H9 (cell line): ENCODE results near the gene PPIF. TPM values are rescaled to one million over a fixed set of nuclear protein-coding genes. Genes with fewer than 3 reads are reported as not detected.

Experiments
- DNase-seq: peaks from one replicate; pipeline ENCODE4 v3.0.0-alpha.2; 2017
- H2AFZ ChIP-seq: one replicate; pipeline ENCODE4 v1.6.1; 2013; ENCODE audit warnings: mild to moderate bottlenecking, low read length, control low read depth, moderate library complexity
- H2AK5ac ChIP-seq: 2 replicates; pipeline ENCODE4 v1.6.1; 2013; ENCODE audit warnings: low read length, control low read depth, mixed read lengths; ENCODE audit not compliant: insufficient read length
- H2BK120ac ChIP-seq: one replicate; pipeline ENCODE4 v1.6.1; 2013; ENCODE audit warnings: low read depth, mild to moderate bottlenecking, low read length, control low read depth, inconsistent platforms; ENCODE audit not compliant: poor library complexity, severe bottlenecking
- H2BK12ac ChIP-seq: 2 replicates; pipeline ENCODE4 v1.6.1; 2013; ENCODE audit warnings: low read length, control low read depth, mixed read lengths, low read depth; ENCODE audit not compliant: insufficient read length
- H2BK15ac ChIP-seq: 2 replicates; pipeline ENCODE4 v1.6.1; 2013; ENCODE audit warnings: low read depth, low read length, control low read depth
- H2BK20ac ChIP-seq: one replicate; pipeline ENCODE4 v1.6.1; 2013; ENCODE audit warnings: low read depth, mild to moderate bottlenecking, low read length, control low read depth, inconsistent platforms; ENCODE audit not compliant: poor library complexity, severe bottlenecking
- H2BK5ac ChIP-seq: 2 replicates; pipeline ENCODE4 v1.6.1; 2013; ENCODE audit warnings: low read length, control low read depth, mixed read lengths; ENCODE audit not compliant: insufficient read length
- H3K14ac ChIP-seq: 2 replicates; pipeline ENCODE4 v1.6.1; 2013; ENCODE audit warnings: low read length, control low read depth; ENCODE audit not compliant: insufficient read depth
- H3K18ac ChIP-seq: 2 replicates; pipeline ENCODE4 v1.6.1; 2013; ENCODE audit warnings: low read depth, mild to moderate bottlenecking, mixed read lengths, low read length, control low read depth; ENCODE audit not compliant: insufficient read length
- H3K23ac ChIP-seq: 2 replicates; pipeline ENCODE4 v1.6.1; 2013; ENCODE audit warnings: low read length, control low read depth, mixed read lengths, low read depth; ENCODE audit not compliant: insufficient read length
- H3K23me2 ChIP-seq: 2 replicates; pipeline ENCODE4 v1.6.1; 2013; ENCODE audit warnings: low read depth, mild to moderate bottlenecking, mixed read lengths, low read length, control low read depth; ENCODE audit not compliant: insufficient read length, poor library complexity, severe bottlenecking
- H3K27ac ChIP-seq: 2 replicates; pipeline ENCODE4 v1.5.1; 2013; ENCODE audit warnings: low read length, control low read depth, mixed read lengths, low read depth; ENCODE audit not compliant: insufficient read length
- H3K27me3 ChIP-seq: 2 replicates; pipeline ENCODE4 v1.6.1; 2013; ENCODE audit warnings: low read length, control low read depth, inconsistent platforms; ENCODE audit not compliant: insufficient read depth
- H3K4ac ChIP-seq: 2 replicates; pipeline ENCODE4 v1.6.1; 2013; ENCODE audit warnings: low read depth, mild to moderate bottlenecking, control low read depth, inconsistent platforms, low read length, moderate library complexity
- H3K4me1 ChIP-seq: 2 replicates; pipeline ENCODE4 v1.6.1; 2013; ENCODE audit warnings: low read length, control low read depth, inconsistent platforms; ENCODE audit not compliant: insufficient read depth
- H3K4me2 ChIP-seq: 2 replicates; pipeline ENCODE4 v1.6.1; 2013; ENCODE audit warnings: low read length, control low read depth, mixed read lengths; ENCODE audit not compliant: insufficient read length, insufficient read depth
- H3K56ac ChIP-seq: 2 replicates; pipeline ENCODE4 v1.6.1; 2013; ENCODE audit warnings: low read depth, mild to moderate bottlenecking, mixed read lengths, low read length, control low read depth; ENCODE audit not compliant: insufficient read length
- H3K79me1 ChIP-seq: 2 replicates; pipeline ENCODE4 v1.6.1; 2013; ENCODE audit warnings: low read depth, mild to moderate bottlenecking, moderate library complexity, low read length, control low read depth, inconsistent platforms; ENCODE audit not compliant: insufficient read depth, poor library complexity, severe bottlenecking
- H3K79me2 ChIP-seq: 2 replicates; pipeline ENCODE4 v1.6.1; 2013; ENCODE audit warnings: low read length, control low read depth, inconsistent platforms; ENCODE audit not compliant: insufficient read depth
- H3K9ac ChIP-seq: 2 replicates; pipeline ENCODE4 v1.6.1; 2013; ENCODE audit warnings: low read length, control low read depth, mixed read lengths; ENCODE audit not compliant: insufficient read length; ENCODE audit errors: extremely low read depth
- H3K9me3 ChIP-seq: one replicate; pipeline ENCODE4 v1.6.1; 2013; ENCODE audit warnings: low read depth, low read length, inconsistent platforms; ENCODE audit not compliant: control insufficient read depth
- H3T11ph ChIP-seq: one replicate; pipeline ENCODE4 v1.6.1; 2013; ENCODE audit warnings: mild to moderate bottlenecking, low read length, control low read depth, inconsistent platforms
- H4K20me1 ChIP-seq: one replicate; pipeline ENCODE4 v1.6.1; 2013; ENCODE audit not compliant: control insufficient read depth, insufficient read length, insufficient read depth
- H4K5ac ChIP-seq: 2 replicates; pipeline ENCODE4 v1.6.1; 2013; ENCODE audit warnings: low read depth, mild to moderate bottlenecking, mixed read lengths, low read length, control low read depth; ENCODE audit not compliant: insufficient read length
- H4K8ac ChIP-seq: replicated peaks from 2 replicates; pipeline ENCODE4 v1.6.1; 2013; ENCODE audit warnings: low read length, control low read depth, mixed read lengths, low read depth; ENCODE audit not compliant: insufficient read length
- H4K91ac ChIP-seq: 2 replicates; pipeline ENCODE4 v1.6.1; 2013; ENCODE audit warnings: low read depth, mild to moderate bottlenecking, moderate library complexity, mixed read lengths, low read length, control low read depth; ENCODE audit not compliant: insufficient read length
- H3K27ac Mint-ChIP-seq, 3 experiments: 2 replicates in 2 of 3; 3 replicates in 1 of 3; pipeline ENCODE4 v1.8.0; 2020 to 2021; ENCODE audit warnings: mixed read lengths in 3 of 3, mild to moderate bottlenecking in 1 of 3, moderate library complexity in 1 of 3
- H3K27me3 Mint-ChIP-seq: 2 replicates; pipeline ENCODE4 v1.8.0; 2021; ENCODE audit warnings: low read depth, mild to moderate bottlenecking, moderate library complexity, mixed read lengths
- H3K36me3 Mint-ChIP-seq, 3 experiments: 2 replicates in 2 of 3; 3 replicates in 1 of 3; pipeline ENCODE4 v1.8.0; 2020 to 2021; ENCODE audit warnings: low read depth in 3 of 3, mixed read lengths in 3 of 3; ENCODE audit not compliant: insufficient read depth in 1 of 3
- H3K4me1 Mint-ChIP-seq, 2 experiments: 2 replicates each; pipeline ENCODE4 v1.8.0; 2020; ENCODE audit warnings: mixed read lengths in 2 of 2
- H3K4me3 Mint-ChIP-seq, 2 experiments: 2 replicates in 1 of 2; 3 replicates in 1 of 2; pipeline ENCODE4 v1.8.0; 2020 to 2021; ENCODE audit warnings: mild to moderate bottlenecking in 2 of 2, mixed read lengths in 2 of 2, moderate library complexity in 1 of 2
- H3K9me3 Mint-ChIP-seq, 2 experiments: 2 replicates in 1 of 2; 3 replicates in 1 of 2; pipeline ENCODE4 v1.8.0; 2020; ENCODE audit warnings: mild to moderate bottlenecking in 2 of 2, mixed read lengths in 2 of 2, moderate library complexity in 1 of 2
- WGBS: extraction: QIAGEN DNeasy Blood & Tissue Kit; methylation state at CpG from one replicate; pipeline ENCODE4 v1.1.7; 2013; ENCODE audit warnings: missing lambda C conversion rate, low lambda C conversion rate, mixed read lengths; ENCODE audit not compliant: insufficient read length; ENCODE audit errors: extremely low coverage; 5-methylcytosine and 5-hydroxymethylcytosine counted together
- total RNA-seq: library from RNA; stranded (reverse); gene quantifications from 2 replicates; pipeline ENCODE4 v1.2.1, GENCODE V29; 2021
- TF ChIP-seq, protein P1 (sequence below): fragments of 200-600 bp; sonication (generic); conservative IDR thresholded peaks from 3 replicates; pipeline ENCODE4 v1.8.0; 2021; ENCODE audit warnings: antibody characterized with exemption, mild to moderate bottlenecking

Gene PPIF
- total RNA-seq, 1 experiment from 2014 or later: 79.7 TPM

GRCh38 chr10:79402625-79402946 is 55.3 kb downstream of the PPIF start:
- no peak overlapping the region for H2AK5ac ChIP-seq
- no peaks in the 10 kb centered on the region for H3K9me3 ChIP-seq
- H3K56ac ChIP-seq: no peak overlapping the region
- no peak overlapping the region for H3K14ac ChIP-seq
- H4K91ac ChIP-seq: no peak overlapping the region
- no peak overlapping the region for H2BK12ac ChIP-seq
- no peaks in the 10 kb centered on the region for H4K20me1 ChIP-seq
- DNase-seq: no peak
- no peak overlapping the region for H2BK15ac ChIP-seq
- H3K23ac ChIP-seq: no peak overlapping the region
- no peak overlapping the region for H3K9ac ChIP-seq
- H3K79me2 ChIP-seq: no peaks in the 10 kb centered on the region
- no peak overlapping the region for H2BK20ac ChIP-seq
- no peak overlapping the region for H3T11ph ChIP-seq
- no peak overlapping the region for H3K4ac ChIP-seq
- no peaks in the 10 kb centered on the region for H3K79me1 ChIP-seq
- H2AFZ ChIP-seq: no peak overlapping the region
- no peak overlapping the region for H2BK5ac ChIP-seq
- H3K18ac ChIP-seq: no peak overlapping the region
- no peaks in the 10 kb centered on the region for H3K27me3 ChIP-seq
- Mint-ChIP-seq H3K27me3 (peaks cover 1% of the 10 kb centered on the region; the same call in 1 of the 2 replicates), H3K9me3 (no peaks in the 10 kb centered on the region), H3K4me1 (peaks cover 39 to 50% of the 10 kb centered on the region in 2 experiments), H3K36me3 (peaks cover 0 to 2% (median 0%) of the 10 kb centered on the region in 3 experiments; a peak in 1 of 7 replicates), H3K27ac (no peak overlapping the region), H3K4me3 (no peak overlapping the region)
- no peak overlapping the region for H3K27ac ChIP-seq
- no CpG with 5 or more reads among the region's 7 CpGs for WGBS
- TF ChIP-seq, protein P1, sequence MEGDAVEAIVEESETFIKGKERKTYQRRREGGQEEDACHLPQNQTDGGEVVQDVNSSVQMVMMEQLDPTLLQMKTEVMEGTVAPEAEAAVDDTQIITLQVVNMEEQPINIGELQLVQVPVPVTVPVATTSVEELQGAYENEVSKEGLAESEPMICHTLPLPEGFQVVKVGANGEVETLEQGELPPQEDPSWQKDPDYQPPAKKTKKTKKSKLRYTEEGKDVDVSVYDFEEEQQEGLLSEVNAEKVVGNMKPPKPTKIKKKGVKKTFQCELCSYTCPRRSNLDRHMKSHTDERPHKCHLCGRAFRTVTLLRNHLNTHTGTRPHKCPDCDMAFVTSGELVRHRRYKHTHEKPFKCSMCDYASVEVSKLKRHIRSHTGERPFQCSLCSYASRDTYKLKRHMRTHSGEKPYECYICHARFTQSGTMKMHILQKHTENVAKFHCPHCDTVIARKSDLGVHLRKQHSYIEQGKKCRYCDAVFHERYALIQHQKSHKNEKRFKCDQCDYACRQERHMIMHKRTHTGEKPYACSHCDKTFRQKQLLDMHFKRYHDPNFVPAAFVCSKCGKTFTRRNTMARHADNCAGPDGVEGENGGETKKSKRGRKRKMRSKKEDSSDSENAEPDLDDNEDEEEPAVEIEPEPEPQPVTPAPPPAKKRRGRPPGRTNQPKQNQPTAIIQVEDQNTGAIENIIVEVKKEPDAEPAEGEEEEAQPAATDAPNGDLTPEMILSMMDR: no peak
- H4K8ac ChIP-seq: no peak overlapping the region
- H2BK120ac ChIP-seq: no peak overlapping the region
- H3K4me2 ChIP-seq: no peak overlapping the region
- H4K5ac ChIP-seq: no peak overlapping the region
- peaks cover 3% of the 10 kb centered on the region for H3K23me2 ChIP-seq
- peaks cover 6% of the 10 kb centered on the region; the same call in 1 of the 2 replicates for H3K4me1 ChIP-seq
